Motor neuron (in vitro differentiated cells): ENCODE measurements around the gene SPINK7. TPM values are rescaled to one million over a fixed set of nuclear protein-coding genes. Genes with fewer than 3 reads are reported as not detected.
"Not testable (repeated sequence)": the region's sequence is repeated elsewhere in the genome, so short reads cannot be mapped to it uniquely, and the experiment has no call there.

ENCODE experiments used
- ATAC-seq, 8 experiments: fragments of 200-7000 bp; cut with Tn5 transposase; replicated peaks in 6 of 8; 2 replicates each; pipeline ENCODE4 v1.8.0; 2021; ENCODE audit warnings: mild to moderate bottlenecking in 8 of 8, moderate library complexity in 8 of 8
- H3K27ac ChIP-seq, 2 donors: fragments of 250-450 bp; sonication (Bioruptor Pico); 2 replicates each; pipeline ENCODE4 v1.9.0; 2021; ENCODE audit warnings: antibody characterized with exemption in 2 of 2, mild to moderate bottlenecking in 2 of 2, moderate library complexity in 1 of 2
- H3K4me1 ChIP-seq, 2 donors: fragments of 250-450 bp; sonication (Bioruptor Pico); replicated peaks in 1 of 2; 2 replicates each; pipeline ENCODE4 v1.6.1; 2021; ENCODE audit warnings: antibody characterized with exemption in 2 of 2, mild to moderate bottlenecking in 2 of 2, moderate library complexity in 1 of 2
- H3K4me3 ChIP-seq, 5 donors: fragments of 250-450 bp; sonication (Bioruptor Pico); 2 replicates each; pipeline ENCODE4 v1.9.0; 2021; ENCODE audit warnings: antibody characterized with exemption in 5 of 5, mild to moderate bottlenecking in 5 of 5, moderate library complexity in 4 of 5
- WGBS, 10 experiments: fragments of 450-650 bp; shearing (Covaris generic); methylation state at CpG; one replicate each; pipeline ENCODE4 v1.0.0; 2022; 5-methylcytosine and 5-hydroxymethylcytosine counted together
- in situ Hi-C, 9 experiments: fragments of 400-800 bp; cut with MboI; loops; one replicate each; pipeline ENCODE4 v1.15.0; 2021; ENCODE audit warnings: low sequenced_read_pairs in 9 of 9, low pct_unique_long_range_greater_than_20kb in 2 of 9; ENCODE audit not compliant: unreplicated experiment in 9 of 9
- total RNA-seq, 8 experiments: library from RNA; unstranded; fragments of 300-600 nt; gene quantifications; 2 replicates each; pipeline versions ENCODE4 v1.2.3 to v1.2.4, GENCODE V29; 2022

SPINK7 gene
- total RNA-seq, 8 experiments from 2014 or later = 0.38 to 1.1 (median 0.73) TPM; not detected in 2

GRCh38 chr5:148314731-148315130, 2.5 kb downstream of the SPINK7 start:
- no peak overlapping the region for H3K4me3 ChIP-seq
- H3K4me1 ChIP-seq = no peaks in the 10 kb centered on the region
- ATAC-seq = no peak
- H3K27ac ChIP-seq = no peak overlapping the region
- 18 to 87% (median 62%) methylated on average over 1 to 4 of the region's 4 CpGs for WGBS, 10 experiments
- in situ Hi-C loops = no loop called here

GRCh38 chr5:148320011-148320963, 8.1 kb downstream of the SPINK7 start:
- H3K4me3 ChIP-seq = peak overlapping the region in 2 of 5 donors; percentile 17 to 43
- WGBS, 10 experiments = 33 to 100% (median 77%) methylated on average over 1 to 14 of the region's 42 CpGs; no CpG with 5 or more reads in 6 of the 10 experiments
- peak in 3 of 8 experiments; percentile 56 to 88 (median 65) for ATAC-seq
- H3K27ac ChIP-seq = peak overlapping the region in 1 of 2 donors; percentile 87
- in situ Hi-C loops, H3K4me1 ChIP-seq: not testable (repeated sequence)

- 37 to 100% (median 83%) methylated on average over 1 to 4 of the region's 4 CpGs; no CpG with 5 or more reads in 3 of the 10 experiments for WGBS, 10 experiments
- ATAC-seq = peak in 6 of 8 experiments; percentile 21 to 96 (median 56)
- H3K4me3 ChIP-seq = no peak overlapping the region
- H3K4me1 ChIP-seq = no peaks in the 10 kb centered on the region
- in situ Hi-C loops = no loop called here
- no peak overlapping the region for H3K27ac ChIP-seq
These were observed 21.1 kb downstream of the SPINK7 start for GRCh38 chr5:148333262-148333849.

GRCh38 chr5:148335259-148335658, 23.0 kb downstream of the SPINK7 start, which contains the start of gene SPINK9:
SPINK9 (plus strand) TSS chr5:148335559; CDS start chr5:148335614, 55 bp downstream.
- 29 to 98% (median 79%) methylated on average over 1 to 3 of the region's 3 CpGs; no CpG with 5 or more reads in 2 of the 10 experiments for WGBS, 10 experiments
- in situ Hi-C loops = no loop called here
- Histone ChIP-seq H3K4me3 (no peak within 1 kb of the TSS), H3K27ac (no peak within 1 kb of the TSS), H3K4me1 (no peaks in the 10 kb centered on the region)
- ATAC-seq = no peak

- H3K4me3 ChIP-seq = no peak overlapping the region
- H3K27ac ChIP-seq = no peak overlapping the region
- in situ Hi-C loops = no loop called here
- 38 to 100% (median 87%) methylated on average over 1 to 3 of the region's 3 CpGs; no CpG with 5 or more reads in 1 of the 10 experiments for WGBS, 10 experiments
- no peaks in the 10 kb centered on the region for H3K4me1 ChIP-seq
- ATAC-seq = no peak
These were observed 24.6 kb downstream of the SPINK7 start for GRCh38 chr5:148336704-148337435.

GRCh38 chr5:148342371-148343045, 30.3 kb downstream of the SPINK7 start:
- WGBS, 10 experiments = 28 to 100% (median 58%) methylated on average over 1 to 2 of the region's 2 CpGs
- Histone ChIP-seq H3K4me3 (no peak overlapping the region), H3K4me1 (no peaks in the 10 kb centered on the region), H3K27ac (no peak overlapping the region)
- no peak for ATAC-seq
- in situ Hi-C loops = no loop called here

GRCh38 chr5:148343046-148343407, 30.8 kb downstream of the SPINK7 start:
- H3K27ac ChIP-seq = no peak overlapping the region
- WGBS, 10 experiments = 0 to 100% (median 80%) methylated on average over 1 to 2 of the region's 2 CpGs; no CpG with 5 or more reads in 3 of the 10 experiments
- H3K4me1 ChIP-seq = no peaks in the 10 kb centered on the region
- ATAC-seq = peak in 2 of 8 experiments; percentile 58 to 64
- H3K4me3 ChIP-seq = no peak overlapping the region
- in situ Hi-C loops = no loop called here

- WGBS, 10 experiments = 2 to 93% (median 77%) methylated on average over 3 to 7 of the region's 7 CpGs
- no peak overlapping the region for H3K4me3 ChIP-seq
- peak in 3 of 8 experiments; percentile 41 to 79 (median 65) for ATAC-seq
- no peak overlapping the region for H3K27ac ChIP-seq
- in situ Hi-C loops = no loop called here
- H3K4me1 ChIP-seq = no peaks in the 10 kb centered on the region
These were observed 31.6 kb downstream of the SPINK7 start for GRCh38 chr5:148343603-148344487.

- in situ Hi-C loops = no loop called here
- WGBS, 10 experiments = 17 to 83% (median 44%) methylated on average over 1 of the region's 1 CpG; no CpG with 5 or more reads in 3 of the 10 experiments
- Histone ChIP-seq H3K27ac (no peak overlapping the region), H3K4me3 (no peak overlapping the region), H3K4me1 (no peaks in the 10 kb centered on the region)
- ATAC-seq = no peak
These were observed 35.5 kb downstream of the SPINK7 start for GRCh38 chr5:148347706-148348105.

- H3K4me1 ChIP-seq = no peaks in the 10 kb centered on the region
- no peak overlapping the region for H3K4me3 ChIP-seq
- in situ Hi-C loops = loop anchor here in 1 of 9 experiments (25.0 kb wide), 1 partner anchor 165 kb away; no protein-coding TSS in a partner anchor
- 33 to 100% (median 77%) methylated on average over 1 of the region's 1 CpG; no CpG with 5 or more reads in 1 of the 10 experiments for WGBS, 10 experiments
- H3K27ac ChIP-seq = no peak overlapping the region
- ATAC-seq = no peak
These were observed 40.5 kb downstream of the SPINK7 start for GRCh38 chr5:148352696-148353095.

GRCh38 chr5:148353634-148354033, 41.4 kb downstream of the SPINK7 start:
- in situ Hi-C loops = loop anchor here in 1 of 9 experiments (25.0 kb wide), 1 partner anchor 166 kb away; no protein-coding TSS in a partner anchor
- 35 to 100% (median 88%) methylated on average over 1 to 2 of the region's 2 CpGs for WGBS, 10 experiments

More at GRCh38 chr5:148353634-148354033, 41.4 kb downstream of the SPINK7 start:
- H3K27ac ChIP-seq = no peak overlapping the region
- no peak overlapping the region for H3K4me3 ChIP-seq
- no peaks in the 10 kb centered on the region for H3K4me1 ChIP-seq
- ATAC-seq = no peak
